Keratinocyte (primary cell): ENCODE measurements around the gene HK2.

ENCODE experiments used
- CTCF ChIP-seq, 3 experiments: IDR thresholded peaks in 1 of 3; conservative IDR thresholded peaks in 1 of 3; optimal IDR thresholded peaks in 1 of 3; 2 replicates in 2 of 3; 3 replicates in 1 of 3; pipeline versions ENCODE3 to v1.5.1; 2011; ENCODE audit warnings: low read length in 3 of 3, mild to moderate bottlenecking in 3 of 3, moderate library complexity in 2 of 3, control low read depth in 1 of 3, inconsistent platforms in 1 of 3; ENCODE audit not compliant: insufficient read depth in 2 of 3; ENCODE audit errors: extremely low read depth in 1 of 3
- EZH2 ChIP-seq: IDR thresholded peaks from one replicate; pipeline ENCODE4 v1.6.1; 2012; ENCODE audit warnings: inconsistent platforms, mild to moderate bottlenecking, low read length, moderate library complexity

GRCh38 chr2:74831693-74832530 lies 2.0 kb upstream of the HK2 start:
- TF ChIP-seq CTCF (optimal IDR thresholded peaks at IDR 0.05 in 1 of 3, IDR thresholded peaks at IDR 0.05 in 1 of 3, conservative IDR thresholded peaks at IDR 0.05 in 1 of 3; ENCODE audit: extremely low read depth in 1 of 3, insufficient read depth in 2 of 3, low read length in 3 of 3) (no peak), EZH2 (no peak)
